HTERT RPE-1 (cell line): Measurements from ENCODE around the gene TRIM13.
"Not testable (repeated sequence)": the region's sequence is repeated elsewhere in the genome, so short reads cannot be mapped to it uniquely, and the experiment has no call there.

Experiments
- in situ Hi-C: fragments of 300-500 bp; cut with MboI; formaldehyde crosslinking; loops from 4 replicates; pipeline ENCODE4 v1.14.3; 2020; ENCODE audit warnings: low sequenced_read_pairs

The TRIM13 gene

GRCh38 chr13:50055454-50055853 lies 58.6 kb downstream of the TRIM13 start:
- in situ Hi-C loops = no loop called here

- in situ Hi-C loops = no loop called here
Observed at GRCh38 chr13:50060718-50061117, 63.9 kb downstream of the TRIM13 start.

- in situ Hi-C loops = not testable (repeated sequence)
Observed at GRCh38 chr13:50062336-50062735, 65.5 kb downstream of the TRIM13 start.

- in situ Hi-C loops = no loop called here
Observed at GRCh38 chr13:50065712-50066111, 68.9 kb downstream of the TRIM13 start.
